ENCODE measurements around the gene TMEM51.

The TMEM51 gene

DNA sequence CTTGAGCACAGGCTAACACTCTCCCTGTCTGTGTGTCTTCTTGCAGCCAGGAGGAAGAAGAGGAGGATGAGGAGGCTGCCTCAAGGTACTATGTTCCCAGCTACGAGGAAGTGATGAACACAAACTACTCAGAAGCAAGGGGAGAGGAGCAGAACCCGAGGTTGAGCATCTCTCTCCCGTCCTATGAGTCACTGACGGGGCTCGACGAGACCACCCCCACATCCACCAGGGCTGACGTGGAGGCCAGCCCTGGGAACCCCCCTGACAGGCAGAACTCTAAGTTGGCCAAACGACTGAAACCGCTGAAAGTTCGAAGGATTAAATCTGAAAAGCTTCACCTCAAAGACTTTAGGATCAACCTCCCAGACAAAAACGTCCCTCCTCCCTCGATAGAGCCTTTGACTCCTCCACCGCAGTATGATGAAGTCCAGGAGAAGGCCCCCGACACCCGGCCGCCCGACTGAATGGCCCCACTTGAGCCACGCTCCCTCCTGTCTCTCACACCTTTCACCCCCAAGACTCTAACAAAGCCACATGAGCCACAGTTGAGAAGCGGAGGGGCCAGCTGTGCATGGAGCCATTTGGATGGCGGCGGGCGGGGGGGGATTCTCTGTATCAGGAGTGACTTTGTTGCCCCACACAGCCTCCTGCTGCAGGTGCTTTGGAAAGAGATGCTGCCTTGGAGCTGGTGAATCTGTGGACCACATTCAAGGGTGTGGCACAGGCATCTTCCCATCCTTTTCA is 65.9 kb downstream of the TMEM51 start:
- DNase-seq, result no peak

DNA sequence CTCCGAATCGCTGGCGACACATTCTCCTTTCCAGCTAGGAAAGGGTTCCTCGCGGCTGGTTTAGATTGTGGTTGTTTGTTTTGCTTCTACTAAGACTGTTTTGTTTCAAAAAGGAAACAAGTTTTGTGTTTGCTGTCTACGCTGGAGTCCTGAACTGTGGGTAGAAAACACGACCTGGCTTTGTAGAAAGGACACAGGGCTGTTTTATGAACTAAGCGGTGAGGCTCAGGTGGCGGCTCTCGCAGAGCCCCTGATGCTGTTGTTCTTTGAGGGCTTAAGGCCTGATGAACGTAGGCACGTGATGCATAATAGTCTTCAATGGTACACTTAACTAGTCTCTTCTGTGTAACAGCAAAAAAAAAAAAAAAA is 66.5 kb downstream of the TMEM51 start:
- no peak for DNase-seq

DNA sequence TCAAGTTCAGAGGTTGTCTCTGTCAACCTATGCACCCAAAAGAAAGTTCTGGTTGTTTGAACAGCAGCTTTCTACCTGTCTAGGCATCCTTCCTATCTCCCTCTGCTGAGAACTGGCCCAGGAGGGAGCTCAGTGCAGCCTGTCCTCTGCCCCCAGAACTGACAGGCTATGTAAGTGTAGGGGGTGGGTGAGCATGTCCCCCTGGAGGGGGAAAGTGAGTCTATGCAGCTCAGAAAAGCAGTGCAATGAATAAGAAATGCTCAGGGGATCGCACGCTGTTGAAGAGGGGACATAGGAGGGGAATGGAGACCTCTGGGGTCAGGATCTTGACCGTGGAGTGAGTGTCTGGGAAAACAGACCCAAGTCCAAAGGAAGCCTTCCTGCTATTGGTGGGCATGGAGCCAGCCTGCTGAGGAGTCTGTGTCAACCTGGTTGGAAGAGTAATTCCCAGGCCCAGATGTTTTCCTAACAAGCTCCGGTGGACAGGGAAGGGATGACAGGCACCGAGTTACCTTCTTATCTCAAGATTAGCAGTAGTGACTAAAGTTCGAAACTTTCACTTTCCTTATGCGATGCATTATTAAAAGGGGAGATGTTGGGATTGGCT is 67.4 kb downstream of the TMEM51 start:
- DNase-seq, result no peak

DNA sequence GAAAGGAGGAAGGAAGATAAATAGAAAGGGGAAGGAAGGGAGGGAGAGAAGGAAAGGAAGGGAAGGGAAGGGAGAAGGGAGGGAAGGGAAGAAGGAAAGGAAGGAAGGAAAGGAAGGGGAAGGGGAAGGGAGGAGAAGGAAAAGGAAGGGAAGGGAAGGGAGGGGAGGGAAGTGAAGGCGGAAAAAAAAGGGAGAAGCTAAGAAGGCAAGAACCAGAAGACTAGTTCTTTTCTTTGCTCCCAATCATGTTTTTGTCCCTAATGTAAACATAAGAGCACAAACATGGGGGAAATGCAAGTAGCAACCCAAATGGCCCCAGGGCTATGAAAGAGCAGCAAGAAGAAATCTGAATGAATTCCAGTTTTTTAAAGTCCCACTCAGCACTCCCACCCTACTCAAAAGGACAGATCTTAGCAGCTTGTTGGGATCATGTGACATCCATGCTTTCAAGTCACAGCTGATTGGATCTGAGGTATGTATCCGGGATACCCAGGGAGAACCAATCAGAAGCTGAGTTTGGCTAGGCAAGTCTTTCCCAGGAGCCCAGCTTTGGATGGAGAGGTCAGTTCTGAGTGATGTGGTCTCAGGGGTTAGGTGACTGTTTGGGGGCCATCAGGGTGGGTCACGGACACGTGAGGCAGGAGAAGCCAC is 69.2 kb downstream of the TMEM51 start:
- no peak for DNase-seq

DNA sequence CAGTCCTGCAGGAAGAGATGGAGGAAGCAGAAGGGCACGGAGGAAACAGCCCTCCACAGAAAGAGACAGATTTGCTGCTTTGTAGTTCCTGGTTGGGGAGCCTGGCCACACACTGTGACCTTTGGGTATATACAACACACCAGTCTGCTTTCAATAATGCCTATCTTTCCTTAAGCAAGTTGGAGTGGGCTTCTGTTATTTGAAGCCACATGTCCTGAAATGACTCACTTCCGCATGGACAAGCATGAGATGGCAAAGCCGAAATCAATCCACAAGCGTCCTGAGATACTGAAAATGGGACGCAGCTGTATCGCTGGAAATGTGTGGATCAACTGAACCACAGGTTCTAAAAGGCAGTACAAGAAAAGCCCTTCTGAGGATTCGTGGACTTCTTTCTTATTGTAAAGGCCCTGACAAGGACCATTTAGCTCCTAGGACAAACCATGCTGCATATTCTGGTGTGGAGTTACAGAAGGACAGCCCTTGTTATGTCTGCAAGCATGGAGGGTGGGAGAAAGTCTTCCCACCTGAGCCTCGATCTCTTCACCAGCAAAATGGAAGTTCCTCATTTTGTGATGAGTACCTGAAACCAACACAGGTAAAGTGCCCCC is 70.8 kb downstream of the TMEM51 start:
- DNase-seq, result no peak

DNA sequence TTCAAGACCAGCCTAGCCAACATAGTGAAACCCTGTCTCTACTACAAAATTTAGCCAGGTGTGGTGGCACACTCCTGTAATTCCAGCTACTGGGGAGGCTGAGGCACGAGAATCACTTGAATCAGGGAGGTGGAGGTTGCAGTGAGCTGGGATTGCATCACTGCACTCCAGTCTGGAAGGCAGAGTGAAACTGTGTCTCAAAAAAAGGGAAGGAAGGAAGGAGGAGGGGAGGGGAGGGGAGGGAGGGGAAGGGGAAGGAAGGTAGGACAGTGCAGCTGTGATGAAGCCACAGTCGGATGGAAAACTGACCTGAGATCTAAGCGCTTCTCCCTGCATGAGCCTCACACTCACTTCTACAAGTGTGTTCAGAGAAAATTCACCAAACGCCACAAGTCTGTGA is 71.4 kb downstream of the TMEM51 start:
- no peak for DNase-seq

DNA sequence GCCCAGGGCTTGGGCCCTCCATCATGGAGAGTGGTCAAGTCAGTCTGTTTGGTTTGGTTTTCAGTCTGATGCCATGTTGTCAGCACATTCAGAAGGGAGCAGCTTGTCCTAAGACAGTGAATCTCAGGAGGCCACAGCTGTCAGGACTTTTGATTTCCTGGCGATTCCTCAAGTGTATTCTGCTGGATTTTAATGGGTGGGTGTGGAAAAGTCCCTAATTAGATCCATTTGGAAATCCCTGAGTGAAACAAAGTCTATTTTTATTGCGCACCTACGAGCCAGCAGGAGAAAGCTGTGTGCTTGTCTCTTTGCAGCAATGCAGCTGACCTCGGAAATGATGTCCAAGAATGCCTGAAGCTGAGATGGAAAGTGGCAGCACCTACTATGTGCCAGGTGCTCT is 71.9 kb downstream of the TMEM51 start:
- DNase-seq, result no peak

DNA sequence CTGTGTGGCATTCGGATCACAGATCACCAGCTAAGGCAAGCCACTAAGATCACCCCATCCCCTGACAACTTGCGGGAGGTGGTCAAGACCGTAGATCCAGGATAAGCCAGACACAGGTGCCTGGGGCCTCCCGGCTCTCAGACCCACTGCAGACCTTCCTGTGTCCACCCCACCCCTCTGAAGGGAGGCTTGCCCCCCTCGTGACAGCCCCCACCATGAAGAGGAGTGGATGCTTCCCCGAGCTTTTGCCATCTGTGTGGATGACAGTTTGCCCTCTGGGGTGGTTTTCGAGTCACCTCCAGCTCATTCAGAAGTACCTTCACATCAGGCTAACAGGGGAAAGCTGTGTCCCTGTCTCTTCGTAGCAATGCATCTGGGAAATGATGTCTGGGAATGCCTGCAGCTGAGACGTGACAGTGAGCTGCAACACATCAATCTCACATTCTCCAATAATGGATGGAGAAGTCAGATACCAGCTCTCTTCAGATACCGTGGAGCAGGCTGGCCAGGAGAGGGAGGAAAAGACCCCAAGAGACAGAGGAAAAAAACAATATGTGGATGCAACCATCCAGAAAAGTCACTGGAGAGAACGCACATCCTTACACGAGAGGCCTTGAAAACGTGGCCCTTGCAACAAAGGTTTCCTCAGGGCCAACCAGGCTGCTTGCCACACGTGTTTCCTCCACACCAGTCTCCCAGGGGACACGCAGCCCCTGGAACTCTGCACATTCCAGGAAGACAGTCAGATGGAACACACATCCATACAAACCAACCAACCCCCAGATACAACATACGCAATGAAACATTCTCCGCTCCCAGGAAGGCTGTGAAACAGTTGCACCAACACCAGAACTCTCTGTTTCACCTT is 73.1 kb downstream of the TMEM51 start:
- no peak for DNase-seq

DNA sequence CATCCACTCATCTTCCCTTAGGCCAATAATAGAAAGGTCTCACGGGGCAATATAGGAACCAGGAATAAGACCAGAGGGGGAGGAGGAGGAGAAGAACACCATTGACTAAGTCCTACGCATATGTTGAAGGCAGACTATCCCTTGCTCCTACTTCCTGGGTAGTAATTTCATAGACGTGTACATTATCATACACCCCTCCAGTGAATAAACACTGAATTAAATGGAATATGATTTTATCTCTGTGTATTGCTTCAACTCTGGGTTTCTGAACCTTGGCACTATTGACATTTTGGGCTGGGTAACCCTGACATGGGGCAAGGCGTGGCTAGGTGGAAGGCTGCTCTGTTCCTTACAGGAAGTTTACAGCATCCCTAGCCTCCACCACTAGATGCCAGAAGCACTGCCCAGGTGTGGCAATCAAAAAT is 76.2 kb downstream of the TMEM51 start:
- no peak for DNase-seq

DNA sequence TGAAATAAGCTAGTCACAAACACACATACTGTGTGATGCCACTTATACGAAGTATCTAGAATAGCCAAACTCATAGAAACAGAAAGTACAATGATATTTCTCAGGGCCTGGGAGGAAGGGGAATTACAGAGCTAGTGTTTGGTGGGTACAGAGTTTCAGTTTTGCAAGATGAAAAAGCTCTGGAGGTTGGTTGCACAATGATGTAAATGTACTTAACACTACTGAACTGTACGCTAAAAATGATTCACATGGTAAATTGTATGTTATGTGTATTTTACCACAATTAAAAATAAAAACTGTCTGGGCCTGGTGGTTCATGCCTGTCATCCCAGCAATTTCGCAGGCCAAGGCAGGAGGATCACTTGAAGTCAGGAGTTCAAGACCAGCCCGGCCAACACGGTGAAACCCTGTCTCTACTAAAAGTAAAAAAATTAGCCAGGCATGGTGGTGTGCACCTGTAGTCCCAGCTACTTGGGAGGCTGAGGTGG is 78.2 kb downstream of the TMEM51 start:
- no peak for DNase-seq

DNA sequence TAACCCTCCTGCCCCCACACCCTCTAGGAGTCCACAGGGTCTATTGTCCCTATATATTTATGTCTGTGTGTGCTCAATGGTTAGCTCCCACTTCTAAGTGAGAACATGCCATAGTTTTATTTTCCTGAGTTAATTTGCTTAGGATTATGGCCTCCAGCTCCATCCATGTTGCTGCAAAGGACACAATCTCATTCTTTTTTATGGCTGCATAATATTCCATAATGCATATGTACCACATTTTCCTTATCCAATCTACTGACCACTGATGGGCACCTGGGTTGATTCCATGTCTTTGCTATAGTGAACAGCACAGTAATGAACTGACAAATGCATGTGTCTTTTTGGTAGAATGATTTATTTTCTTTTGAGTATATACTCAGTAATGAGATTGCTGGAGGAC is 80.1 kb downstream of the TMEM51 start:
- no peak for DNase-seq

DNA sequence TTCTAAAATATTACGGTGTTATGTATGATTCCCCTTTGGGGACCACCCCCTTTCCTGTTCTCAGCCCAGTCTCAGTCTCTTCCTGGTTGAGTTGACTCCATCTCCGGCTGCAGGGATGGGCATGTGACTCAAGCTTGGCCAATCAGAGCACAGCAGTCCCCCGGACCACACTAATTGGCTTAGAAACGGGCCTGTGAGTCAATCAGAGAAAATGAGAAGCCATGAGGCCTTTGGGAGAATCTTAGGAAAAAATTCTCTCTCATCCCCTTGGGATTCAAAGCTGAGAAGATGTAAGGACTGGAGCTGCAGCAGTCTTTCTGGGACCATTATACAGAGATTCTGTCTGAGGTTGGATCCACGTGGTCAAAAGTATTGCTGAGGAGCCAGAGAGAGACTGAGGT is 82.8 kb downstream of the TMEM51 start:
- DNase-seq, result no peak

DNA sequence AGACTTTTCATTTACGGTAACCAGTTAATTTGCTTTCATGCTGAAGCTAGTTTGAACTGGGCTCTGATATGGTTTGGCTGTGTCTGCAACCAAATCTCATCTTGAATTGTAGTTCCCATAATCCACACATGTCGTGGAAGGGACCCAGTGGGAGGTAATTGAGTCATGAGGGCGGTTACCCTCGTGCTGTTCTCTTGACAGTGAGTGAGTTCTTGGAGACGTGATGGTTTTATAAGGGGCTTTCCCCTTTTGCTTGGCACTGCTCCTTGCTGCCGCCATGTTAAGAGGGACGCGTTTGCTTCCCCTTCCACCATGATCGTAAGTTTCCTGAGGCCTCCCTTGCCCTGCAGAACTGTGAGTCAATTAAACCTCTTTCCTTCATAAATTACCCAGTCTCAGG is 83.2 kb downstream of the TMEM51 start:
- no peak for DNase-seq

DNA sequence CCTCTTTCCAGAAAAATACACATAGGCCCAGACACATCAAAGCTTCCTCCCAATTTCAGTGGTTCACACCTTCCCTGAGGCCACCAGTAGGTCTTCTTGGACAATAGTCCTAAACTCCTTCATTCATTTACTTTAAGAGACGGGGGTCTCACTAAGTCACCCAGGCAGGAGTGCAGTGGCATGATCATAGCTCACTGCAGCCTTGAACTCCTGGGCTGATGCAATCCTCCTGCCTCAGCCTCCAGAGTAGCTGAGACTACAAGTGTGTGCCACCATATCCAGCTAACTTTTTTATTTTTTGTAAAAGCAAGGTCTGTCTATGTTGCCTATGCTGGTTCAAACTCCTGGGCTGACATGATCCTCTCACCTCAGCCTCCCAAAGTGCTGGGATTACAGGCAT is 85.2 kb downstream of the TMEM51 start:
- DNase-seq, result no peak

DNA sequence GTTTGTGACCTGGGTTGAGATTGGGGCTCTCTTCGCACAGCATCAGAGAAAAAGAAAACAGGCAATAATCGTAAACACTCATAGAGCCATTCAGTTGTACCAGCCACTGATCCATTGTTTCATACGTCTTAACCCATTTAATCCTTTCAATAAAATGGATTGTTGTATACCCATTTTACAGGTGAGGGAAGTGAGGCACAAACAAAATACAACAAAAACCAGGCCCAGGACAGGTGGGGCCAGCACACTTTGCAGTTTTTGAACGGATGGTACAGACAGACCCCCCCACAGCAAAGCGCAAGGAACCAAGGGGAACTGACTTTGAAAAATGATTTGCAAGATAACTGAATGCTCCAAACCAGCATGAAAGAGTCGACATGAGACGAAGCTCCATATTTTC is 89.2 kb downstream of the TMEM51 start:
- DNase-seq, result no peak

DNA sequence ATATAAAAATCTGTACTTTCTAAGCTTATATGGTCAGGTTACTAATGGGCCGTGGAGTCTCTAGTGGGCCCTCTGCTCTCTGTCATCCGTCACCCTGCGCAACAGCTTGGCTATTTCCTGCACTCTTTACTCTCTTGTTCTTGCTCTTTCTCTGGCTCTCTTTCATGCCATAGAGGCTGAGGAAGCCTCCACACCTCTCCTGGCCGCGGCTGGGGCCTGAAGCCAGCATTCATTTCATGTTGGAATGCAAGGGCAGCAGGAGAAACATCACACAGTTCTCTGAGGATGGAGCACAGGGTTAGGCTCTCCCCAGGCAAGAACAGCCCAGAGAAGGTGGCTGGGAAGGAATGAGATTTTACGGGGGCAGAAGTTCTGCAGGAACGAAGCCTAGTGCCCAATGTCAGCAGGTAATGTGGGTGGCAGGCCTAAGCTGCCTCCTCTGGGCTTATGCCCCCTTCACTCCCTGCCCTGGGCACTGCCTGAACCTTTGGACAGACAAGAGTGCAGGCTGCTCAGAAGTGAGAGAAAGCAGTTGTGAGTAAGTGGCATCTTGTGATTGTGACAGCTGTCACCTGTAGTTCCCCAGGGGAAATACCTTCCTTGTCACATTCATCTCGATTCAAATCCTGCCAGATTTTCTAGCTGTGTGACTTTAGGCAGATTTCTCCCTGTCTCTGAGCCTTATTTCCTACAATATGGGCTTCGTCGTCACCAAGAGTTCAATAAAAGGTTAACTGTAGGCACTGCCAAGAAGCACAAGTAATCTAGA is 89.9 kb downstream of the TMEM51 start:
- no peak for DNase-seq

DNA sequence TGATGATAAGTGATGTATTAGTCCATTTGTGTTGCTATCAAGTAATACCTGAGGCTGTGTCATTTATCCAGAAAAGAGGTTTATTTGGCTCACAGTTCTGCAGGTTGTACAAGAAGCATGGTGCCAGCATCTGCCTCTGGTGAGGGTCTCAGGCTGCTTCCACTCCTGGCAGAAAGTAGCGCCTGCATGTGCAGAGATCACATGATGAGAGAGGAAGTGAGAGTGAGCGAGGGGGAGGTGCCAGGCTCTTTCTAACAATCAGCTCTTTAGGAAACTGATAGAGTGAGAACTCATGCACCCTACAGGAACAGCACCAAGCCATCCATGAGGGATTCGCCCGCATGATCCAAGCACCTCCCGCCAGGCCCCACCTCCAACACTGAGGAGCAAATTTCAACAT is 91.3 kb downstream of the TMEM51 start:
- DNase-seq, result no peak

DNA sequence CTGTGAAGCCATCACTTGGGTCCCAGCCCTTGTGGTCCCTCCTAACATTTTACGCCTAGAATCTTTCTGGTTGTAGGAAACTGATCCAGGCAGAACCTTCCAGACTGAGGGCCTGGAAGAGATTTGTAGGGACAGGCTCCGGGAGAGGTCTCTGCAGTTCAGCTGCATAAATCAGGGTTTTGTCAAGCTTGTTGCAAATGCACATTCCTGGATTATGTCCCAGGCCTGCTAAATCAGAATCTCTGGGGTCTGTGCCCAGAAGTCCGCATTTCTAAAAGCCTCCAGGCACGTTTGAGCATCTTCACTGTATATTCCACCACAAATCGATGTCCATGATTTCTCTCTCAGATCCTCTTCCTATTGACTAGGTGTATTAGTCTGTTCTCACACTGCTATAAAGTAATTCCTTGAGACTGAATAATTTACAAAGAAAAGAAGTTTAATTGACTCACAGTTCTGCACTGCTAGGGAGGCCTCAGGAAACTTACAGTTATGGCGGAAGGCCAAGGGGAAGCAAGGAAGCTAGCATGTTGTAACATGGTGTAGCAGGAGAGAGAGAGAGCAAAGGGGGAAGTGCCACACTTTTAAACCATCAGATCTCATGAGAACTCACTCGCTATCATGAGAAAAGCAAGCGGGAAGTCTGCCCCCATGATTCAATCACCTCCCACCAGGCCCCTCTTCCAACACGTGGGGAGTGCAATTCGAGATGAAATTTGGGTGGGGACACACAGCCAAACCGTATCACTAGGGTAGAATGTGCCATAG is 92.2 kb downstream of the TMEM51 start:
- DNase-seq, result no peak

DNA sequence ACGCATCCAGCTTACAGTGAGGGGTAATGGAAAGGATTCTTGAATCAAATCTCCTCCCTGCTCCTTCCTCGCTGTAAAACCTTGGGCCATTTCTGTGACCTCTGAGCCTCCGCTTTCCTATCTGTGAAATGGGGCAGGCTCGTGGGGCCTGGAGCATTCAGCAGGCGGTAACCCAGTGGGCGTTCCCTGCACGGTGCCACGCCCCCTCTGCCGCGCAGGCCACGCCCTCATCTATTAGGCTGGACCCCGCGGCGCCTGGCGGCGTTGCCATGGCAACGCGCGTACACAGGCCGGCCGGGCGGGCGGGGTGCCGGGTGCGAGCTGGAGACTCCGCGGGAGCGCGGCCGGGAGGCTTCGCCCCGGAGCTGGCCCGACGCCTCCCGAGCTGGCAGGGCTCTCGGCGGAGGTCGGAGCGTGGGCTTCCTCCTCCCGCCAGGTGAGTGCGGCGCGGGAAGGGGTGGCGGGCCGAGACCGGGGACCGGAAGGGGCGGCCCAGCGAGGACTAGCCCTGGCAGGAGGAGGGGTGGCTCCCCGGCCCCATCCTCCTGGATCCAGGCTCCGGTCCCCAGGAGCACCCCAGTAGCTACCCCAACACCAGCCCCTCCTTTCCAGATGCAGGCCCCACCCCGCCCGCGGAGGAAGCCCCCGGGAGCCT is 93.5 kb downstream of the TMEM51 start, which contains the start of gene FHAD1:
FHAD1 (plus strand) TSS at position 264 of the 655 bp plus-strand sequence. CDS start 4,562 bp downstream, outside the sequence.
- DNase-seq, result peak; percentile 29

DNA sequence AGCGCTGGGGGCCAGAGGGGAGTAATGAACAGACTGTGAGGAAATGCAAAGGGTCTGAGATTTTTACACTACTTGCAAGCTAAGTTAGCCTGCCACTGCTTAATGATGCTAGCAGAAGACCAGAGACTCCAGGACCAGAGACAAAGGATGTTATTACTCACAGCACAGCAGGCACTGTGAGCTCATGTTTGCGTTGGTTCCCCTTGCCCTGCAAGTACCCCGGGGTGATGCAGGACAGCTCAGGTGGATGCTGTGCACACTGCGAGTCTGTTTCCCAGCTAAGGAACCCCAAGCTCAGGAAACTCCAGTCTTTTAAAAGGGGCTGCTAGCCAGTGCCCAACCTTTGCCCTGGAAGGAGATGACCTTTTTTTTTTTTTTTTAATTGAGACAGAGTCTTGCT is 94.7 kb downstream of the TMEM51 start:
- DNase-seq, result no peak

DNA sequence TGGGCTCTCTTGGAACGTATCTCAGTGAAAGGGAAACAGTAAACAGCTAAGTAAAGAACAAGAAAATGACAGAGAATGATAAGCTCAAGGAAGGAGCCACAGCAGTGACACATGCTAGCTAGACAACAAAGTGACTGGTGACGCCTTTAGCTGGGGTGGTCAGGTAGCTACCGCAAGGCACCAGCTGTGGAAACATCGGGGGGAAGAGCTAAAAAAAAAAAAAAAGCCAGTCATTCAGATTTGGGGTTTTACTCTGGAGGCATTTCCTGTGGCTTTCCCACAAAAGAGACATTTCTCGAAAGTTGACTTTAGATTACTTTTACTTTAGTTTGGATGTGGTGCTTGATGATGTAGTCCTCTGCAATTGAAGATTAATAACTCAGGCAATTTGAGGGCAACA is 95.5 kb downstream of the TMEM51 start:
- DNase-seq, result no peak

Data from NCI-H1417 treated with DMSO at 0.1 percent for 48 hours (cell line).